PC-9 (cell line): ENCODE measurements around the gene NXN. TPM values are rescaled to one million over a fixed set of nuclear protein-coding genes. Genes with fewer than 3 reads are reported as not detected.
"Not testable (repeated sequence)": the region's sequence is repeated elsewhere in the genome, so short reads cannot be mapped to it uniquely, and the experiment has no call there.

Source experiments
- BruUV-seq: library from RNA; stranded (reverse); fragments of 400-500 nt; replicated peaks from 2 replicates; lab custom pipeline; 2021; lab: Mats Ljungman, UMichigan
- CTCF ChIA-PET: fragments of 300-600 bp; sonication (Branson Sonifier 250); formaldehyde crosslinking; loops from one replicate; lab custom pipeline; 2022; ENCODE audit warnings: antibody characterized with exemption; lab: Charles Lee
- POLR2A ChIA-PET: fragments of 300-600 bp; sonication (Branson Sonifier 250); formaldehyde crosslinking; loops from one replicate; lab custom pipeline; 2022; ENCODE audit warnings: antibody characterized with exemption; ENCODE audit not compliant: unreplicated experiment; lab: Charles Lee
- DNase-seq, 2 experiments: peaks; one replicate each; pipeline versions ENCODE4 v3.0.0 to v3.0.0-alpha.2; 2015 to 2022; ENCODE audit warnings: mixed read lengths in 1 of 2
- H2AFZ ChIP-seq: fragments of 200-600 bp; sonication (generic); 2 replicates; pipeline ENCODE4 v1.8.1; 2017; ENCODE audit warnings: antibody characterized with exemption
- H3F3A ChIP-seq: fragments of 200-600 bp; sonication (generic); 2 replicates; pipeline ENCODE4 v1.8.1; 2017; ENCODE audit warnings: antibody characterized with exemption, mild to moderate bottlenecking, low read depth; ENCODE audit not compliant: insufficient read depth
- H3K27ac ChIP-seq: fragments of 200-600 bp; sonication (generic); 2 replicates; pipeline ENCODE4 v1.6.1; 2016; ENCODE audit warnings: mixed run types
- H3K27me3 ChIP-seq: fragments of 200-600 bp; sonication (generic); 2 replicates; pipeline ENCODE4 v1.6.1; 2016; ENCODE audit warnings: low read depth, mixed run types; ENCODE audit not compliant: insufficient read depth
- H3K36me3 ChIP-seq: fragments of 200-600 bp; sonication (generic); 2 replicates; pipeline ENCODE4 v1.6.1; 2016; ENCODE audit warnings: low read depth, mixed run types
- H3K4me1 ChIP-seq: fragments of 200-600 bp; sonication (generic); replicated peaks from 2 replicates; pipeline ENCODE4 v1.6.1; 2016; ENCODE audit warnings: mixed run types; ENCODE audit not compliant: insufficient read depth
- H3K4me2 ChIP-seq: fragments of 200-600 bp; sonication (generic); 2 replicates; pipeline ENCODE4 v1.6.1; 2017; ENCODE audit warnings: mixed run types
- H3K4me3 ChIP-seq: fragments of 200-600 bp; sonication (generic); 2 replicates; pipeline ENCODE4 v1.6.1; 2016; ENCODE audit warnings: mixed run types
- H3K79me2 ChIP-seq: fragments of 200-600 bp; sonication (generic); 2 replicates; pipeline ENCODE4 v1.6.1; 2017; ENCODE audit warnings: low read depth, mixed run types
- H3K9me2 ChIP-seq: fragments of 200-600 bp; sonication (generic); 2 replicates; pipeline ENCODE4 v1.8.1; 2017; ENCODE audit warnings: mild to moderate bottlenecking; ENCODE audit not compliant: insufficient read depth
- H3K9me3 ChIP-seq: fragments of 200-600 bp; sonication (generic); 2 replicates; pipeline ENCODE4 v1.8.1; 2016; ENCODE audit warnings: low read depth; ENCODE audit not compliant: insufficient read depth
- H4K20me1 ChIP-seq: fragments of 200-600 bp; sonication (generic); 2 replicates; pipeline ENCODE4 v1.8.1; 2017; ENCODE audit not compliant: insufficient read depth
- CTCF ChIP-seq: fragments of 200-600 bp; sonication (generic); conservative IDR thresholded peaks from 2 replicates; pipeline ENCODE4 v1.6.1; 2017; ENCODE audit warnings: mixed run types, antibody characterized with exemption, mild to moderate bottlenecking, moderate library complexity
- EZH2 ChIP-seq: fragments of 200-600 bp; sonication (generic); IDR thresholded peaks from 2 replicates; pipeline ENCODE4 v1.8.0; 2017; ENCODE audit warnings: antibody characterized with exemption, low read depth
- intact Hi-C: fragments of 100-400 bp; cut with micrococcal nuclease; formaldehyde crosslinking; loops from one replicate; pipeline ENCODE4 v1.10.0; 2022; ENCODE audit not compliant: unreplicated experiment
- total RNA-seq: library from RNA; stranded (reverse); gene quantifications from 2 replicates; pipeline ENCODE4 v1.2.3, GENCODE V29; 2021

Gene NXN
- total RNA-seq, 1 experiment from 2014 or later: 59.8 TPM

GRCh38 chr17:869567-870525 lies 109.7 kb downstream of the NXN start:
- Histone ChIP-seq H4K20me1 (peaks cover 29% of the 10 kb centered on the region), H3K27me3 (no peaks in the 10 kb centered on the region), H3K4me2 (no peak overlapping the region), H3K4me3 (no peak overlapping the region), H3F3A (peaks cover 5% of the 10 kb centered on the region; the same call in 1 of the 2 replicates), H3K79me2 (no peaks in the 10 kb centered on the region), H3K4me1 (no peaks in the 10 kb centered on the region), H2AFZ (no peak overlapping the region), H3K36me3 (no peaks in the 10 kb centered on the region), H3K27ac (no peak overlapping the region), H3K9me2 (no peaks in the 10 kb centered on the region), H3K9me3 (no peaks in the 10 kb centered on the region)
- TF ChIP-seq CTCF (no peak), EZH2 (no peak)
- ChIA-PET POLR2A (no interaction called here), CTCF (no interaction called here)
- DNase-seq: peak in 1 of 2 experiments; percentile 39
- BruUV-seq: no TSS peak
- intact Hi-C loops: no loop called here

GRCh38 chr17:869086-869485 lies 110.5 kb downstream of the NXN start:
- no peaks in the 10 kb centered on the region for H3K79me2 ChIP-seq
- intact Hi-C loops: no loop called here
- TF ChIP-seq EZH2 (no peak), CTCF (no peak)
- no peak overlapping the region for H3K27ac ChIP-seq
- H3K4me2 ChIP-seq: no peak overlapping the region
- H4K20me1 ChIP-seq: peaks cover 32% of the 10 kb centered on the region
- no peak overlapping the region for H3K4me3 ChIP-seq
- no peak overlapping the region for H2AFZ ChIP-seq
- H3K9me2 ChIP-seq: no peaks in the 10 kb centered on the region
- CTCF ChIA-PET: no interaction called here
- H3K9me3 ChIP-seq: no peaks in the 10 kb centered on the region
- H3K4me1 ChIP-seq: no peaks in the 10 kb centered on the region
- H3F3A ChIP-seq: 0 out of 2 replicates have a peak, but pooled peaks cover 5% of the 10 kb centered on the region
- no TSS peak for BruUV-seq
- DNase-seq: no peak
- H3K27me3 ChIP-seq: no peaks in the 10 kb centered on the region
- H3K36me3 ChIP-seq: no peaks in the 10 kb centered on the region
- POLR2A ChIA-PET: no interaction called here

- Histone ChIP-seq H3K4me3 (no peak overlapping the region), H3K36me3 (no peaks in the 10 kb centered on the region), H3K4me1 (no peaks in the 10 kb centered on the region), H3K27ac (no peak overlapping the region), H3K4me2 (no peak overlapping the region), H3K79me2 (no peaks in the 10 kb centered on the region), H3K27me3 (no peaks in the 10 kb centered on the region), H2AFZ (no peak overlapping the region), H3K9me2 (no peaks in the 10 kb centered on the region), H3K9me3 (no peaks in the 10 kb centered on the region), H3F3A (0 out of 2 replicates have a peak, but pooled peaks cover 5% of the 10 kb centered on the region), H4K20me1 (peaks cover 32% of the 10 kb centered on the region)
- intact Hi-C loops: no loop called here
- TF ChIP-seq CTCF (no peak), EZH2 (no peak)
- ChIA-PET POLR2A (no interaction called here), CTCF (no interaction called here)
- no peak for DNase-seq
- BruUV-seq: no TSS peak
These were observed 111.6 kb downstream of the NXN start for GRCh38 chr17:867896-868489.

- H3K4me3 ChIP-seq, H3K9me3 ChIP-seq, intact Hi-C loops, H3K4me1 ChIP-seq, H3K4me2 ChIP-seq, H3K27me3 ChIP-seq, H3K9me2 ChIP-seq, BruUV-seq, H2AFZ ChIP-seq, DNase-seq, CTCF ChIA-PET, H3F3A ChIP-seq, POLR2A ChIA-PET, H3K79me2 ChIP-seq, H3K27ac ChIP-seq, H3K36me3 ChIP-seq: not testable (repeated sequence)
- peaks cover 32% of the 10 kb centered on the region for H4K20me1 ChIP-seq
These were observed 112.3 kb downstream of the NXN start for GRCh38 chr17:867238-867637.
